ENCODE measurements around the gene ZNF700.

- no peak for TF ChIP-seq CTCF (IDR thresholded peaks at IDR 0.05)
- no peak for TF ChIP-seq POLR2A (IDR thresholded peaks at IDR 0.05)
These were observed 57.6 kb downstream of the ZNF700 start for GRCh38 chr19:11982526-11982925.
